GM12878 (cell line): ENCODE data around the gene OAF.
"Not testable (repeated sequence)": the region's sequence is repeated elsewhere in the genome, so short reads cannot be mapped to it uniquely, and the experiment has no call there.

ENCODE experiments used
- BMI1 ChIP-seq: fragments of 450-650 bp; IDR thresholded peaks from 2 replicates; pipeline ENCODE4 v1.6.1; 2016; ENCODE audit warnings: mild to moderate bottlenecking, moderate library complexity, borderline replicate concordance
- BRCA1 ChIP-seq: IDR thresholded peaks from 2 replicates; pipeline ENCODE4 v1.6.1; 2011; ENCODE audit warnings: low read depth, low read length, improper control_type of control experiment
- CTCF ChIP-seq, 3 experiments: IDR thresholded peaks in 2 of 3; conservative IDR thresholded peaks in 1 of 3; 2 replicates each; pipeline ENCODE4 v1.5.1; 2011; ENCODE audit warnings: low read depth in 3 of 3, low read length in 3 of 3, mild to moderate bottlenecking in 3 of 3, control low read depth in 2 of 3, moderate library complexity in 2 of 3, inconsistent platforms in 1 of 3, mixed read lengths in 1 of 3; ENCODE audit not compliant: control insufficient read depth in 2 of 3, insufficient read depth in 1 of 3; ENCODE audit errors: extremely low read depth in 1 of 3
- EP300 ChIP-seq, 2 experiments: fragments of 150-350 bp in 1 of 2; IDR thresholded peaks; 2 replicates each; pipeline ENCODE4 v1.6.1; 2011 to 2012; ENCODE audit warnings: low read depth in 2 of 2, low read length in 2 of 2, borderline replicate concordance in 1 of 2, improper control_type of control experiment in 1 of 2, inconsistent platforms in 1 of 2; ENCODE audit not compliant: control insufficient read depth in 1 of 2
- EZH2 ChIP-seq: IDR thresholded peaks from 2 replicates; pipeline ENCODE4 v1.6.1; 2012; ENCODE audit warnings: low read depth, mild to moderate bottlenecking, control low read depth, inconsistent platforms, low read length, borderline replicate concordance; ENCODE audit not compliant: control insufficient read depth
- PAX8 ChIP-seq: fragments of 450-650 bp; IDR thresholded peaks from 2 replicates; pipeline ENCODE4 v1.6.1; 2017; ENCODE audit warnings: mild to moderate bottlenecking, moderate library complexity
- POLR2AphosphoS5 ChIP-seq: IDR thresholded peaks from 2 replicates; pipeline ENCODE4 v1.6.1; 2011; ENCODE audit warnings: mild to moderate bottlenecking, low read length, inconsistent platforms
- SMC3 ChIP-seq: IDR thresholded peaks from 2 replicates; pipeline ENCODE4 v1.6.1; 2011; ENCODE audit warnings: low read length, improper control_type of control experiment, borderline replicate concordance
- STAT3 ChIP-seq: IDR thresholded peaks from 2 replicates; pipeline ENCODE4 v1.6.1; 2011; ENCODE audit warnings: low read depth, low read length, improper control_type of control experiment
- ZNF24 ChIP-seq: fragments of 450-650 bp; IDR thresholded peaks from 2 replicates; pipeline ENCODE4 v1.6.1; 2017; ENCODE audit warnings: antibody characterized with exemption, mild to moderate bottlenecking
- TF ChIP-seq, protein P1 (sequence below): fragments of 450-650 bp; IDR thresholded peaks from 2 replicates; pipeline ENCODE4 v1.6.1; 2017; ENCODE audit warnings: mild to moderate bottlenecking, moderate library complexity
- TF ChIP-seq, protein P2 (sequence below): IDR thresholded peaks from 2 replicates; pipeline ENCODE4 v1.6.1; 2011; ENCODE audit warnings: low read depth, mild to moderate bottlenecking, low read length, moderate library complexity, borderline replicate concordance; ENCODE audit errors: extremely low read depth

- TF ChIP-seq BMI1; CTCF (IDR thresholded peaks at IDR 0.05 in 2 of 3, conservative IDR thresholded peaks at IDR 0.05 in 1 of 3; ENCODE audit: control insufficient read depth in 2 of 3, extremely low read depth in 1 of 3, insufficient read depth in 1 of 3, low read depth in 3 of 3, low read length in 3 of 3); SMC3; EP300 (IDR thresholded peaks at IDR 0.05; ENCODE audit: borderline replicate concordance in 1 of 2, control insufficient read depth in 1 of 2, low read depth in 2 of 2, low read length in 2 of 2); EZH2; ZNF24; BRCA1; PAX8; STAT3; POLR2AphosphoS5: not testable (repeated sequence)
- TF ChIP-seq, protein P1, sequence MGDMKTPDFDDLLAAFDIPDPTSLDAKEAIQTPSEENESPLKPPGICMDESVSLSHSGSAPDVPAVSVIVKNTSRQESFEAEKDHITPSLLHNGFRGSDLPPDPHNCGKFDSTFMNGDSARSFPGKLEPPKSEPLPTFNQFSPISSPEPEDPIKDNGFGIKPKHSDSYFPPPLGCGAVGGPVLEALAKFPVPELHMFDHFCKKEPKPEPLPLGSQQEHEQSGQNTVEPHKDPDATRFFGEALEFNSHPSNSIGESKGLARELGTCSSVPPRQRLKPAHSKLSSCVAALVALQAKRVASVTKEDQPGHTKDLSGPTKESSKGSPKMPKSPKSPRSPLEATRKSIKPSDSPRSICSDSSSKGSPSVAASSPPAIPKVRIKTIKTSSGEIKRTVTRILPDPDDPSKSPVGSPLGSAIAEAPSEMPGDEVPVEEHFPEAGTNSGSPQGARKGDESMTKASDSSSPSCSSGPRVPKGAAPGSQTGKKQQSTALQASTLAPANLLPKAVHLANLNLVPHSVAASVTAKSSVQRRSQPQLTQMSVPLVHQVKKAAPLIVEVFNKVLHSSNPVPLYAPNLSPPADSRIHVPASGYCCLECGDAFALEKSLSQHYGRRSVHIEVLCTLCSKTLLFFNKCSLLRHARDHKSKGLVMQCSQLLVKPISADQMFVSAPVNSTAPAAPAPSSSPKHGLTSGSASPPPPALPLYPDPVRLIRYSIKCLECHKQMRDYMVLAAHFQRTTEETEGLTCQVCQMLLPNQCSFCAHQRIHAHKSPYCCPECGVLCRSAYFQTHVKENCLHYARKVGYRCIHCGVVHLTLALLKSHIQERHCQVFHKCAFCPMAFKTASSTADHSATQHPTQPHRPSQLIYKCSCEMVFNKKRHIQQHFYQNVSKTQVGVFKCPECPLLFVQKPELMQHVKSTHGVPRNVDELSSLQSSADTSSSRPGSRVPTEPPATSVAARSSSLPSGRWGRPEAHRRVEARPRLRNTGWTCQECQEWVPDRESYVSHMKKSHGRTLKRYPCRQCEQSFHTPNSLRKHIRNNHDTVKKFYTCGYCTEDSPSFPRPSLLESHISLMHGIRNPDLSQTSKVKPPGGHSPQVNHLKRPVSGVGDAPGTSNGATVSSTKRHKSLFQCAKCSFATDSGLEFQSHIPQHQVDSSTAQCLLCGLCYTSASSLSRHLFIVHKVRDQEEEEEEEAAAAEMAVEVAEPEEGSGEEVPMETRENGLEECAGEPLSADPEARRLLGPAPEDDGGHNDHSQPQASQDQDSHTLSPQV = not testable (repeated sequence)
- TF ChIP-seq, protein P2, sequence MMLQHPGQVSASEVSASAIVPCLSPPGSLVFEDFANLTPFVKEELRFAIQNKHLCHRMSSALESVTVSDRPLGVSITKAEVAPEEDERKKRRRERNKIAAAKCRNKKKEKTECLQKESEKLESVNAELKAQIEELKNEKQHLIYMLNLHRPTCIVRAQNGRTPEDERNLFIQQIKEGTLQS = not testable (repeated sequence)
Measured at GRCh38 chr11:120273956-120274355, 63.1 kb downstream of the OAF start.
